CD14-positive monocyte (primary cell): ENCODE measurements around the gene ZNF385B. TPM values are rescaled to one million over a fixed set of nuclear protein-coding genes. Genes with fewer than 3 reads are reported as not detected.

Experiments
- DNase-seq, 3 donors: peaks; one replicate each; pipeline ENCODE4 v3.0.0-alpha.2; 2011 to 2022
- H2AFZ ChIP-seq: 2 replicates; pipeline ENCODE4 v1.6.0; 2012; ENCODE audit warnings: mild to moderate bottlenecking, low read depth, low read length, inconsistent platforms; ENCODE audit not compliant: insufficient read depth, poor library complexity, severe bottlenecking
- H3K27ac ChIP-seq, 2 donors: 1 replicate in 1 of 2; 2 replicates in 1 of 2; pipeline ENCODE4 v1.5.1; 2012 to 2013; ENCODE audit warnings: low read length in 2 of 2, control low read depth in 1 of 2, inconsistent platforms in 1 of 2, low read depth in 1 of 2, mild to moderate bottlenecking in 1 of 2
- H3K27me3 ChIP-seq, 2 donors: one replicate each; pipeline versions ENCODE4 v1.6.0 to v1.6.1; 2011 to 2013; ENCODE audit warnings: low read length in 2 of 2; ENCODE audit not compliant: control insufficient read depth in 2 of 2, insufficient read depth in 2 of 2
- H3K36me3 ChIP-seq, 2 donors: replicated peaks in 1 of 2; 1 replicate in 1 of 2; 2 replicates in 1 of 2; pipeline versions ENCODE4 v1.5.1 to v1.6.1; 2012 to 2013; ENCODE audit warnings: low read length in 2 of 2, control low read depth in 1 of 2, inconsistent platforms in 1 of 2, mild to moderate bottlenecking in 1 of 2; ENCODE audit not compliant: insufficient read depth in 2 of 2, control insufficient read depth in 1 of 2
- H3K4me1 ChIP-seq, 2 donors: 1 replicate in 1 of 2; 2 replicates in 1 of 2; pipeline versions ENCODE4 v1.5.1 to v1.6.1; 2012 to 2013; ENCODE audit warnings: low read length in 2 of 2, control low read depth in 1 of 2, inconsistent platforms in 1 of 2, mild to moderate bottlenecking in 1 of 2, moderate library complexity in 1 of 2; ENCODE audit not compliant: insufficient read depth in 2 of 2, control insufficient read depth in 1 of 2
- H3K4me2 ChIP-seq: replicated peaks from 2 replicates; pipeline ENCODE3; 2012; ENCODE audit warnings: low read length, moderate library complexity, mild to moderate bottlenecking; ENCODE audit not compliant: poor library complexity, severe bottlenecking; ENCODE audit errors: extremely low read depth
- H3K4me3 ChIP-seq, 3 experiments: fragments of 200-600 bp in 1 of 3; sonication (generic) in 1 of 3; replicated peaks in 1 of 3; 1 replicate in 2 of 3; 2 replicates in 1 of 3; pipeline ENCODE4 v1.5.1; 2011 to 2013; ENCODE audit warnings: low read length in 3 of 3, mild to moderate bottlenecking in 3 of 3, control low read depth in 2 of 3, low read depth in 2 of 3, inconsistent platforms in 1 of 3, moderate library complexity in 1 of 3
- H3K79me2 ChIP-seq: 2 replicates; pipeline ENCODE4 v1.6.0; 2012; ENCODE audit warnings: mild to moderate bottlenecking, control low read depth, inconsistent platforms, low read length, moderate library complexity; ENCODE audit not compliant: insufficient read depth
- H3K9ac ChIP-seq: 2 replicates; pipeline ENCODE4 v1.6.0; 2017; ENCODE audit warnings: low read length, mild to moderate bottlenecking; ENCODE audit not compliant: insufficient read depth, poor library complexity, severe bottlenecking
- H3K9me3 ChIP-seq, 2 donors: replicated peaks in 1 of 2; 1 replicate in 1 of 2; 2 replicates in 1 of 2; pipeline versions ENCODE4 v1.5.1 to v1.6.1; 2012 to 2013; ENCODE audit warnings: low read length in 2 of 2, control low read depth in 1 of 2; ENCODE audit not compliant: control insufficient read depth in 1 of 2, insufficient read depth in 1 of 2
- H4K20me1 ChIP-seq: 2 replicates; pipeline ENCODE4 v1.6.0; 2012; ENCODE audit warnings: mild to moderate bottlenecking, low read length, control low read depth, moderate library complexity; ENCODE audit not compliant: insufficient read depth
- H3K27ac Mint-ChIP-seq, 7 donors: one replicate each; pipeline ENCODE4 v1.8.0; 2020; ENCODE audit warnings: mild to moderate bottlenecking in 7 of 7, mixed read lengths in 7 of 7, moderate library complexity in 6 of 7, inconsistent platforms in 2 of 7
- H3K27me3 Mint-ChIP-seq, 3 donors: one replicate each; pipeline ENCODE4 v1.8.0; 2021 to 2022; ENCODE audit warnings: low read depth in 3 of 3, mild to moderate bottlenecking in 3 of 3, mixed read lengths in 3 of 3, moderate library complexity in 3 of 3, inconsistent platforms in 1 of 3
- H3K36me3 Mint-ChIP-seq, 2 donors: one replicate each; pipeline ENCODE4 v1.8.0; 2020; ENCODE audit warnings: mixed read lengths in 2 of 2, inconsistent platforms in 1 of 2, mild to moderate bottlenecking in 1 of 2
- H3K4me1 Mint-ChIP-seq: one replicate; pipeline ENCODE4 v1.8.0; 2020; ENCODE audit warnings: mild to moderate bottlenecking, mixed read lengths
- H3K4me3 Mint-ChIP-seq, 2 donors: one replicate each; pipeline ENCODE4 v1.8.0; 2020; ENCODE audit warnings: mild to moderate bottlenecking in 2 of 2, mixed read lengths in 2 of 2, moderate library complexity in 1 of 2
- H3K9me3 Mint-ChIP-seq, 7 donors: one replicate each; pipeline ENCODE4 v1.8.0; 2020 to 2022; ENCODE audit warnings: mixed read lengths in 7 of 7, mild to moderate bottlenecking in 6 of 7, moderate library complexity in 6 of 7, inconsistent platforms in 2 of 7
- WGBS: methylation state at CpG from one replicate; pipeline ENCODE4 v1.1.5; 2013; ENCODE audit warnings: missing lambda C conversion rate; ENCODE audit not compliant: insufficient coverage; 5-methylcytosine and 5-hydroxymethylcytosine counted together
- intact Hi-C, 2 donors: fragments of 100-400 bp; cut with micrococcal nuclease; formaldehyde crosslinking; loops; one replicate each; pipeline versions ENCODE4 v1.15.0 to v1.15.1; 2023
- polyA plus RNA-seq, 3 donors: library from polyadenylated mRNA; depleted of rRNA in 1 of 3; unstranded in 2 of 3; stranded (reverse) in 1 of 3; fragments of 300-500 nt in 2 of 3; fragments of >200 nt in 1 of 3; fragmentation: Illumina TruSeq in 2 of 3; gene quantifications; 1 replicate in 2 of 3; 2 replicates in 1 of 3; pipeline ENCODE4 v1.2.3, GENCODE V29; 2012 to 2021
- TF ChIP-seq, protein P1 (sequence below): fragments of 200-600 bp; IDR thresholded peaks from one replicate; pipeline ENCODE4 v1.8.0; 2022; ENCODE audit warnings: antibody characterized with exemption, mild to moderate bottlenecking

The ZNF385B gene
- polyA plus RNA-seq, 3 donors, result not detected

DNA sequence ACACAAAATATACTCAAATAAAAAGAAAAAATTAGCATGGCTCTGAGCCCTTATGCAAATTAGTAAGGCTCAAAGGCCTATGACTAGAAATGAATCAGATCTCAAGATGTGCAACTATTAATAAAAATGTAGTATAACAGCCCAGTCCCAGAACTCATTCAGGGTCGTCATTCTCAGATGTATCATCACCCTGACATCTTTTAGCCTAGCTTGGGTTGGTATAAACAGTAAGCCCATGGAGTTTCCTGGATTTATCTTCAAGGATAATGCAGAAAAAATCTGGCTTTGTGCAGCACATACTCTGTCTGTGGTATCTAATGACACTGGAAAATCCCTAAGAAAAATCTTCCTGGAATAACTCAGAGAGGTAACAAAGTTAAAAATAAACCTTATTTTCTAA is 239.3 kb downstream of the ZNF385B start:
- Mint-ChIP-seq H3K27me3 (peaks cover 0 to 3% (median 0%) of the 10 kb centered on the region in 3 donors), H3K27ac (no peak overlapping the region), H3K4me1 (no peaks in the 10 kb centered on the region), H3K9me3 (peaks cover 0 to 6% (median 0%) of the 10 kb centered on the region in 7 donors), H3K36me3 (no peaks in the 10 kb centered on the region), H3K4me3 (no peak overlapping the region)
- Histone ChIP-seq H3K36me3 (no peaks in the 10 kb centered on the region), H3K9ac (no peak overlapping the region), H3K79me2 (no peaks in the 10 kb centered on the region), H3K9me3 (no peaks in the 10 kb centered on the region), H3K4me1 (no peaks in the 10 kb centered on the region), H4K20me1 (no peaks in the 10 kb centered on the region), H3K4me3 (no peak overlapping the region), H3K27ac (no peak overlapping the region), H3K4me2 (no peak overlapping the region), H3K27me3 (no peaks in the 10 kb centered on the region), H2AFZ (no peak overlapping the region)
- DNase-seq, result no peak
- TF ChIP-seq, protein P1, sequence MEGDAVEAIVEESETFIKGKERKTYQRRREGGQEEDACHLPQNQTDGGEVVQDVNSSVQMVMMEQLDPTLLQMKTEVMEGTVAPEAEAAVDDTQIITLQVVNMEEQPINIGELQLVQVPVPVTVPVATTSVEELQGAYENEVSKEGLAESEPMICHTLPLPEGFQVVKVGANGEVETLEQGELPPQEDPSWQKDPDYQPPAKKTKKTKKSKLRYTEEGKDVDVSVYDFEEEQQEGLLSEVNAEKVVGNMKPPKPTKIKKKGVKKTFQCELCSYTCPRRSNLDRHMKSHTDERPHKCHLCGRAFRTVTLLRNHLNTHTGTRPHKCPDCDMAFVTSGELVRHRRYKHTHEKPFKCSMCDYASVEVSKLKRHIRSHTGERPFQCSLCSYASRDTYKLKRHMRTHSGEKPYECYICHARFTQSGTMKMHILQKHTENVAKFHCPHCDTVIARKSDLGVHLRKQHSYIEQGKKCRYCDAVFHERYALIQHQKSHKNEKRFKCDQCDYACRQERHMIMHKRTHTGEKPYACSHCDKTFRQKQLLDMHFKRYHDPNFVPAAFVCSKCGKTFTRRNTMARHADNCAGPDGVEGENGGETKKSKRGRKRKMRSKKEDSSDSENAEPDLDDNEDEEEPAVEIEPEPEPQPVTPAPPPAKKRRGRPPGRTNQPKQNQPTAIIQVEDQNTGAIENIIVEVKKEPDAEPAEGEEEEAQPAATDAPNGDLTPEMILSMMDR, result no peak
- no CpG with 5 or more reads among the region's 1 CpG for WGBS
- intact Hi-C loops, result no loop called here

DNA sequence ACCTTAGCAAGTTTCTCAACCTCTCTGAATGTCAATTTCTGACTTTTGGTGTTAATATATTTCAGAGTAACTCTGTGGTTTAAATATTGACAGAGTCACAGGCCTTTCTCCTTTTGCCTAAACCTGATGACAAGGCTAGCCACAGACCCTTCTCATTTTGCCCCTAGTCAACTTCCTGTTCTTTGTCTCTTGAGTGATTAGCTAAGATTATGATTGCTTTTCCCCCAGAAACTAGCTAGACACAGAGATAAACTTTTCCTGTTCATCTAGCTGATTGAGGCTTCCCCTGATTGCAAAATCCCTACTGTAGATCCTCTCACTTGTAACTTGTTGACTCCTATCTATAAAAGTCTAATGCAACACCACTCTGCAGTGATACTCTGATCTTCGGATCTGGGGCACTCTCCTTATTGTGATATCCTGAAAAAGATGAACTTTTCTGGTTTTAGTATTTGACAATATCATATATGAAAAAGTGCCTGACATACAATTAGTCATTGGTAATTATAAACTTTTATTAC is 241.4 kb downstream of the ZNF385B start:
- WGBS, result no CpG with 5 or more reads among the region's 1 CpG
- H3K79me2 ChIP-seq, result no peaks in the 10 kb centered on the region

More for the DNA sequence above, 241.4 kb downstream of the ZNF385B start:
- H3K4me1 Mint-ChIP-seq, result no peaks in the 10 kb centered on the region
- H3K36me3 Mint-ChIP-seq, result no peaks in the 10 kb centered on the region
- H3K36me3 ChIP-seq, result no peaks in the 10 kb centered on the region
- no peak for DNase-seq
- no peak overlapping the region for H3K9ac ChIP-seq
- H2AFZ ChIP-seq, result no peak overlapping the region
- no peaks in the 10 kb centered on the region for H4K20me1 ChIP-seq
- no peak overlapping the region for H3K4me3 Mint-ChIP-seq
- peaks cover 0 to 3% (median 0%) of the 10 kb centered on the region in 3 donors for H3K27me3 Mint-ChIP-seq
- H3K4me2 ChIP-seq, result no peak overlapping the region
- H3K9me3 Mint-ChIP-seq, result peaks cover 0 to 6% (median 2%) of the 10 kb centered on the region in 7 donors
- no peak overlapping the region for H3K27ac ChIP-seq
- no peak overlapping the region for H3K4me3 ChIP-seq
- TF ChIP-seq, protein P1, result no peak
- no peaks in the 10 kb centered on the region for H3K4me1 ChIP-seq
- no peaks in the 10 kb centered on the region for H3K27me3 ChIP-seq
- intact Hi-C loops, result no loop called here
- H3K27ac Mint-ChIP-seq, result no peak overlapping the region
- no peaks in the 10 kb centered on the region for H3K9me3 ChIP-seq
